ENCODE results near the gene ZNF384.

DNA sequence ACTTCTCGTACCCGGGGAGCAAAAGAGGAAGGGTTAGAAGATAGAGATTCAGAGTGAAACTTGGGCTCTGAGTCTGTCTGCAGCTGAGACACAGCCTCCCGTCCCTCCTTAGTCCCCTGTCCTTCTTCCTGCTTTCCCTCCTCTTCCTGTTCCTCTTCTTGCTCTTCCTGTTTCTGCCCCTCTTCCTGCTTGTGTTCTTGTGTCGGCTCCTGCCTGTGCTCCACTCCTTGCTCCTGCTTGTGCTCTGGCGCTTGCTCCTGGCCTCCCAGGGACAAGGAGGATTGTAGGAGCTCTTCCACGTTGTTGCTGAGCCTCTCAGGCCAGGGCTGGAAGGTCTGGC, 44.9 kb downstream of the ZNF384 start:
- TF ChIP-seq TP53 (CRISPR knock-in tag; IDR thresholded peaks at IDR 0.05), result no peak
- TF ChIP-seq ELF4 (CRISPR knock-in tag; IDR thresholded peaks at IDR 0.05; ENCODE audit: low read depth), result no peak
- TF ChIP-seq, protein P1, sequence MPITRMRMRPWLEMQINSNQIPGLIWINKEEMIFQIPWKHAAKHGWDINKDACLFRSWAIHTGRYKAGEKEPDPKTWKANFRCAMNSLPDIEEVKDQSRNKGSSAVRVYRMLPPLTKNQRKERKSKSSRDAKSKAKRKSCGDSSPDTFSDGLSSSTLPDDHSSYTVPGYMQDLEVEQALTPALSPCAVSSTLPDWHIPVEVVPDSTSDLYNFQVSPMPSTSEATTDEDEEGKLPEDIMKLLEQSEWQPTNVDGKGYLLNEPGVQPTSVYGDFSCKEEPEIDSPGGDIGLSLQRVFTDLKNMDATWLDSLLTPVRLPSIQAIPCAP (CRISPR knock-in tag; IDR thresholded peaks at IDR 0.05), result no peak
- no peak for TF ChIP-seq ZNF423 (CRISPR knock-in tag; IDR thresholded peaks at IDR 0.05)
- TF ChIP-seq, protein P2, sequence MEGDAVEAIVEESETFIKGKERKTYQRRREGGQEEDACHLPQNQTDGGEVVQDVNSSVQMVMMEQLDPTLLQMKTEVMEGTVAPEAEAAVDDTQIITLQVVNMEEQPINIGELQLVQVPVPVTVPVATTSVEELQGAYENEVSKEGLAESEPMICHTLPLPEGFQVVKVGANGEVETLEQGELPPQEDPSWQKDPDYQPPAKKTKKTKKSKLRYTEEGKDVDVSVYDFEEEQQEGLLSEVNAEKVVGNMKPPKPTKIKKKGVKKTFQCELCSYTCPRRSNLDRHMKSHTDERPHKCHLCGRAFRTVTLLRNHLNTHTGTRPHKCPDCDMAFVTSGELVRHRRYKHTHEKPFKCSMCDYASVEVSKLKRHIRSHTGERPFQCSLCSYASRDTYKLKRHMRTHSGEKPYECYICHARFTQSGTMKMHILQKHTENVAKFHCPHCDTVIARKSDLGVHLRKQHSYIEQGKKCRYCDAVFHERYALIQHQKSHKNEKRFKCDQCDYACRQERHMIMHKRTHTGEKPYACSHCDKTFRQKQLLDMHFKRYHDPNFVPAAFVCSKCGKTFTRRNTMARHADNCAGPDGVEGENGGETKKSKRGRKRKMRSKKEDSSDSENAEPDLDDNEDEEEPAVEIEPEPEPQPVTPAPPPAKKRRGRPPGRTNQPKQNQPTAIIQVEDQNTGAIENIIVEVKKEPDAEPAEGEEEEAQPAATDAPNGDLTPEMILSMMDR (IDR thresholded peaks at IDR 0.05), result no peak
- TF ChIP-seq, protein P3, sequence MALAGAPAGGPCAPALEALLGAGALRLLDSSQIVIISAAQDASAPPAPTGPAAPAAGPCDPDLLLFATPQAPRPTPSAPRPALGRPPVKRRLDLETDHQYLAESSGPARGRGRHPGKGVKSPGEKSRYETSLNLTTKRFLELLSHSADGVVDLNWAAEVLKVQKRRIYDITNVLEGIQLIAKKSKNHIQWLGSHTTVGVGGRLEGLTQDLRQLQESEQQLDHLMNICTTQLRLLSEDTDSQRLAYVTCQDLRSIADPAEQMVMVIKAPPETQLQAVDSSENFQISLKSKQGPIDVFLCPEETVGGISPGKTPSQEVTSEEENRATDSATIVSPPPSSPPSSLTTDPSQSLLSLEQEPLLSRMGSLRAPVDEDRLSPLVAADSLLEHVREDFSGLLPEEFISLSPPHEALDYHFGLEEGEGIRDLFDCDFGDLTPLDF (CRISPR knock-in tag; IDR thresholded peaks at IDR 0.05), result no peak
- no peak for TF ChIP-seq GRHL2 (CRISPR knock-in tag; IDR thresholded peaks at IDR 0.05; ENCODE audit: insufficient replicate concordance, severe bottlenecking)
- no peak for TF ChIP-seq NR1H2 (CRISPR knock-in tag; IDR thresholded peaks at IDR 0.05)
- TF ChIP-seq, protein P4, sequence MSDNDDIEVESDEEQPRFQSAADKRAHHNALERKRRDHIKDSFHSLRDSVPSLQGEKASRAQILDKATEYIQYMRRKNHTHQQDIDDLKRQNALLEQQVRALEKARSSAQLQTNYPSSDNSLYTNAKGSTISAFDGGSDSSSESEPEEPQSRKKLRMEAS (CRISPR knock-in tag; IDR thresholded peaks at IDR 0.05), result no peak
- TF ChIP-seq JUN (CRISPR knock-in tag; IDR thresholded peaks at IDR 0.05), result no peak
- TF ChIP-seq ZNF138 (CRISPR knock-in tag; conservative IDR thresholded peaks at IDR 0.05), result no peak
- TF ChIP-seq SMAD3 (CRISPR knock-in tag; IDR thresholded peaks at IDR 0.05; ENCODE audit: borderline replicate concordance), result no peak
